HepG2 (cell line): ENCODE results near the gene CLIC5. TPM values are rescaled to one million over a fixed set of nuclear protein-coding genes. Genes with fewer than 3 reads are reported as not detected.

ENCODE experiments used
- ATAC-seq: fragments of 200-7000 bp; cut with Tn5 transposase; 3 replicates; pipeline ENCODE4 v1.9.1; 2020; ENCODE audit warnings: mild to moderate bottlenecking, moderate library complexity
- BruUV-seq: library from RNA; stranded (reverse); fragments of 400-500 nt; replicated peaks from 2 replicates; lab custom pipeline; 2021; lab: Mats Ljungman, UMichigan
- CTCF ChIA-PET: fragments of 300-600 bp; formaldehyde crosslinking; extraction: SDS; loops from one replicate; lab custom pipeline; 2021; ENCODE audit warnings: low total read pairs, inconsistent platforms, low intra/inter-chr PET ratio; lab: Yijun Ruan, JAX
- POLR2A ChIA-PET: fragments of 350-600 bp; sonication (Branson Sonifier 250); formaldehyde crosslinking; loops from one replicate; lab custom pipeline; 2020; ENCODE audit warnings: antibody characterized with exemption, inconsistent platforms; lab: Yijun Ruan, JAX
- DNase-seq: peaks from one replicate; pipeline ENCODE4 v3.0.0-alpha.2; 2015; ENCODE audit warnings: low spot score
- FAIRE-seq: peaks from 3 replicates; lab custom pipeline; 2011; peaks lifted over from hg19 to GRCh38; lab: Jason Lieb, UNC
- H2AFZ ChIP-seq: one replicate; pipeline ENCODE4 v1.6.1; 2011; ENCODE audit warnings: low read length, inconsistent platforms
- H3K27ac ChIP-seq: fragments of 300-600 bp; 3 replicates; pipeline ENCODE4 v1.8.0; 2011; ENCODE audit warnings: mixed run types, mild to moderate bottlenecking, mixed read lengths, low read length, inconsistent platforms; ENCODE audit not compliant: insufficient read depth; ENCODE audit errors: extremely low read length
- H3K27me3 ChIP-seq, 2 experiments: fragments of 200-600 bp in 1 of 2; 2 replicates in 1 of 2; 3 replicates in 1 of 2; pipeline versions ENCODE4 v1.6.0 to v1.8.0; 2011; ENCODE audit warnings: low read length in 2 of 2, mild to moderate bottlenecking in 2 of 2, moderate library complexity in 2 of 2, inconsistent platforms in 1 of 2; ENCODE audit not compliant: insufficient read depth in 2 of 2, control insufficient read depth in 1 of 2
- H3K36me3 ChIP-seq, 2 experiments: fragments of 200-600 bp in 1 of 2; replicated peaks in 1 of 2; 2 replicates in 1 of 2; 3 replicates in 1 of 2; pipeline versions ENCODE4 v1.5.1 to v1.8.0; 2011; ENCODE audit warnings: low read length in 2 of 2, inconsistent platforms in 1 of 2; ENCODE audit not compliant: insufficient read depth in 2 of 2, control insufficient read depth in 1 of 2
- H3K4me1 ChIP-seq: 2 replicates; pipeline ENCODE4 v1.5.1; 2012; ENCODE audit warnings: low read length, inconsistent platforms; ENCODE audit not compliant: insufficient read depth
- H3K4me2 ChIP-seq: 2 replicates; pipeline ENCODE4 v1.6.0; 2011; ENCODE audit warnings: low read depth, low read length, inconsistent platforms
- H3K4me3 ChIP-seq, 3 experiments: fragments of 200-600 bp in 1 of 3; sonication (generic), shearing (Covaris generic) in 1 of 3; replicated peaks in 1 of 3; 2 replicates each; pipeline ENCODE4 v1.5.1; 2011 to 2016; ENCODE audit warnings: low read length in 3 of 3, inconsistent platforms in 2 of 3, low read depth in 2 of 3, mild to moderate bottlenecking in 2 of 3, control low read depth in 1 of 3, mixed read lengths in 1 of 3; ENCODE audit not compliant: insufficient read depth in 1 of 3
- H3K79me2 ChIP-seq: one replicate; pipeline ENCODE4 v1.6.1; 2011; ENCODE audit warnings: low read length, inconsistent platforms; ENCODE audit not compliant: insufficient read depth
- H3K9ac ChIP-seq: 2 replicates; pipeline ENCODE4 v1.6.0; 2011; ENCODE audit warnings: mild to moderate bottlenecking, low read depth, low read length, inconsistent platforms; ENCODE audit not compliant: insufficient read depth
- H3K9me3 ChIP-seq: 2 replicates; pipeline ENCODE4 v1.5.1; 2012; ENCODE audit warnings: mild to moderate bottlenecking, low read length
- H4K20me1 ChIP-seq: 2 replicates; pipeline ENCODE4 v1.6.0; 2011; ENCODE audit warnings: inconsistent platforms, mild to moderate bottlenecking, low read length, moderate library complexity; ENCODE audit not compliant: insufficient read depth
- AGO2 ChIP-seq: fragments of 200-400 bp; formaldehyde crosslinking; optimal IDR thresholded peaks from 2 replicates; pipeline ENCODE3; 2017; ENCODE audit warnings: mild to moderate bottlenecking, low read depth, low read length, moderate library complexity
- HNRNPH1 ChIP-seq: fragments of 200-400 bp; formaldehyde crosslinking; optimal IDR thresholded peaks from 2 replicates; pipeline ENCODE3; 2017; ENCODE audit warnings: mild to moderate bottlenecking, low read depth, low read length
- LBX2 ChIP-seq: sonication (generic); formaldehyde crosslinking; IDR thresholded peaks from 2 replicates; pipeline ENCODE4 v1.5.0; 2020; ENCODE audit warnings: missing genetic modification reagents, mild to moderate bottlenecking, borderline replicate concordance
- POLR2AphosphoS5 ChIP-seq: IDR thresholded peaks from 2 replicates; pipeline ENCODE4 v1.6.1; 2012; ENCODE audit warnings: low read depth, low read length
- TAF15 ChIP-seq: fragments of 200-400 bp; formaldehyde crosslinking; IDR thresholded peaks from one replicate; pipeline ENCODE4 v1.6.1; 2018; ENCODE audit warnings: mild to moderate bottlenecking, low read depth, low read length; ENCODE audit not compliant: poor library complexity, severe bottlenecking
- ZBTB4 ChIP-seq: sonication (generic); formaldehyde crosslinking; IDR thresholded peaks from 2 replicates; pipeline ENCODE4 v1.4.0; 2020; ENCODE audit warnings: missing genetic modification reagents, mild to moderate bottlenecking, borderline replicate concordance
- ZFP1 ChIP-seq: IDR thresholded peaks from 2 replicates; pipeline ENCODE4 v1.6.1; 2016
- ZNF232 ChIP-seq: sonication (generic); formaldehyde crosslinking; IDR thresholded peaks from 2 replicates; pipeline ENCODE4 v1.4.0; 2020; ENCODE audit warnings: missing genetic modification reagents, borderline replicate concordance
- ZNF501 ChIP-seq: sonication (generic); formaldehyde crosslinking; IDR thresholded peaks from 2 replicates; pipeline ENCODE4 v1.5.1; 2020; ENCODE audit warnings: mild to moderate bottlenecking, moderate library complexity, missing genetic modification reagents
- ZNF703 ChIP-seq: sonication (generic); formaldehyde crosslinking; IDR thresholded peaks from 2 replicates; pipeline ENCODE4 v1.5.1; 2020; ENCODE audit warnings: missing genetic modification reagents, mild to moderate bottlenecking, moderate library complexity, borderline replicate concordance
- WGBS: methylation state at CpG from one replicate; pipeline ENCODE4 v1.1.6; 2017; ENCODE audit warnings: low lambda C conversion rate; 5-methylcytosine and 5-hydroxymethylcytosine counted together
- in situ Hi-C: cut with HindIII; loops from 2 replicates; pipeline ENCODE4 v1.10.0; 2017; ENCODE audit warnings: low pct_unique_long_range_greater_than_20kb; ENCODE audit not compliant: extremely low pct_ligation_motif_present
- intact Hi-C: fragments of 100-400 bp; cut with micrococcal nuclease; formaldehyde crosslinking; loops from one replicate; pipeline ENCODE4 v1.10.0; 2022; ENCODE audit not compliant: unreplicated experiment
- polyA plus RNA-seq, 8 experiments: library from polyadenylated mRNA; depleted of rRNA in 3 of 8; stranded (reverse) in 7 of 8; unstranded in 1 of 8; fragments of >200 nt; fragmentation: Illumina TruSeq in 4 of 8; extraction: Trizol in 4 of 8; gene quantifications; 2 replicates each; pipeline versions ENCODE4 v1.2.1 to v1.2.3, GENCODE V29; 2011 to 2016; ENCODE audit warnings: low read depth in 4 of 8, missing spikeins in 1 of 8, mixed read lengths in 1 of 8; ENCODE audit not compliant: insufficient read depth in 1 of 8
- total RNA-seq, 5 experiments: library from RNA; depleted of rRNA; stranded (reverse); fragments of >200 nt; fragmentation: Illumina TruSeq; extraction: Trizol; gene quantifications; 2 replicates each; pipeline ENCODE4 v1.2.3, GENCODE V29; 2016; ENCODE audit warnings: low read depth in 1 of 5
- TF ChIP-seq, protein P1 (sequence below): sonication (generic); formaldehyde crosslinking; IDR thresholded peaks from 2 replicates; pipeline ENCODE4 v1.4.0; 2020; ENCODE audit warnings: missing genetic modification reagents, mild to moderate bottlenecking, borderline replicate concordance
- TF ChIP-seq, protein P2 (sequence below): sonication (generic); formaldehyde crosslinking; IDR thresholded peaks from 2 replicates; pipeline ENCODE4 v1.4.0; 2020; ENCODE audit warnings: mild to moderate bottlenecking, missing genetic modification reagents, borderline replicate concordance
- TF ChIP-seq, protein P3 (sequence below): IDR thresholded peaks from 2 replicates; pipeline ENCODE4 v1.6.1; 2012; ENCODE audit warnings: low read depth, low read length, improper control_type of control experiment

CLIC5 gene
- total and polyA plus RNA-seq, 2 of the 13 experiments (the other 11 are each of a cell fraction or from before 2014, with no cell fraction given), result not detected

DNA sequence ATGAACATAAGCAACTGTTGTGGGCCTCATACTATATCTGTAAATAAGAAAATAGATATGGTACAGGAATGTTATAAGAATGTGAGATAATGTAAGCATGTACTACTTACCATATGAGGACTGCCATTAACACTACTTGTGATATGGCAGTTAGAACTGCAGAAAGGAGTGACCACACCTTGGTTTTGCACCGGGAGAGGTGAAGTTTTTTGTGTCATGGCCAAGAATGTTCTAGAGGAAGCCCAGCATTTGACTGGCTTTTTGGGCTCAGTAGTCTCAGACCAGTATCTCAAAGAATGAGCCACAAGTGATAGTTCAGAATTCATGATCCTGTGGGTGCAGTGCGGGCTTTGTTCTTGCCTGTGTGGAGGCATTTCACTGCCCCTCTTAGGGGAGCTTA is 123.5 kb downstream of the CLIC5 start:
- intact Hi-C loops, result no loop called here
- H3K79me2 ChIP-seq, result no peaks in the 10 kb centered on the region
- DNase-seq (no peak), FAIRE-seq (no peak), ATAC-seq (no peak)
- BruUV-seq, result no TSS peak
- ChIA-PET POLR2A (no interaction called here), CTCF (no interaction called here)
- in situ Hi-C loops, result no loop called here
- H3K27ac ChIP-seq, result no peak overlapping the region
- no peaks in the 10 kb centered on the region for H3K36me3 ChIP-seq
- no peak overlapping the region for H3K9ac ChIP-seq
- H3K4me3 ChIP-seq, result no peak overlapping the region
- H3K9me3 ChIP-seq, result no peaks in the 10 kb centered on the region
- whole genome bisulfite sequencing, result 28% methylated on average over 2 of the region's 2 CpGs
- no peaks in the 10 kb centered on the region for H4K20me1 ChIP-seq
- H3K4me1 ChIP-seq, result no peaks in the 10 kb centered on the region
- no peaks in the 10 kb centered on the region for H3K27me3 ChIP-seq
- no peak overlapping the region for H2AFZ ChIP-seq
- no peak overlapping the region for H3K4me2 ChIP-seq
- no peak for TF ChIP-seq ZFP1 (CRISPR knock-in tag)
- no peak for TF ChIP-seq TAF15
- TF ChIP-seq, protein P1, sequence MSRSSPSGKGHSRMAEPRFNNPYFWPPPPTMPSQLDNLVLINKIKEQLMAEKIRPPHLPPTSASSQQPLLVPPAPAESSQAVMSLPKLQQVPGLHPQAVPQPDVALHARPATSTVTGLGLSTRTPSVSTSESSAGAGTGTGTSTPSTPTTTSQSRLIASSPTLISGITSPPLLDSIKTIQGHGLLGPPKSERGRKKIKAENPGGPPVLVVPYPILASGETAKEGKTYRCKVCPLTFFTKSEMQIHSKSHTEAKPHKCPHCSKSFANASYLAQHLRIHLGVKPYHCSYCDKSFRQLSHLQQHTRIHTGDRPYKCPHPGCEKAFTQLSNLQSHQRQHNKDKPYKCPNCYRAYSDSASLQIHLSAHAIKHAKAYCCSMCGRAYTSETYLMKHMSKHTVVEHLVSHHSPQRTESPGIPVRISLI, result no peak
- TF ChIP-seq, protein P2, sequence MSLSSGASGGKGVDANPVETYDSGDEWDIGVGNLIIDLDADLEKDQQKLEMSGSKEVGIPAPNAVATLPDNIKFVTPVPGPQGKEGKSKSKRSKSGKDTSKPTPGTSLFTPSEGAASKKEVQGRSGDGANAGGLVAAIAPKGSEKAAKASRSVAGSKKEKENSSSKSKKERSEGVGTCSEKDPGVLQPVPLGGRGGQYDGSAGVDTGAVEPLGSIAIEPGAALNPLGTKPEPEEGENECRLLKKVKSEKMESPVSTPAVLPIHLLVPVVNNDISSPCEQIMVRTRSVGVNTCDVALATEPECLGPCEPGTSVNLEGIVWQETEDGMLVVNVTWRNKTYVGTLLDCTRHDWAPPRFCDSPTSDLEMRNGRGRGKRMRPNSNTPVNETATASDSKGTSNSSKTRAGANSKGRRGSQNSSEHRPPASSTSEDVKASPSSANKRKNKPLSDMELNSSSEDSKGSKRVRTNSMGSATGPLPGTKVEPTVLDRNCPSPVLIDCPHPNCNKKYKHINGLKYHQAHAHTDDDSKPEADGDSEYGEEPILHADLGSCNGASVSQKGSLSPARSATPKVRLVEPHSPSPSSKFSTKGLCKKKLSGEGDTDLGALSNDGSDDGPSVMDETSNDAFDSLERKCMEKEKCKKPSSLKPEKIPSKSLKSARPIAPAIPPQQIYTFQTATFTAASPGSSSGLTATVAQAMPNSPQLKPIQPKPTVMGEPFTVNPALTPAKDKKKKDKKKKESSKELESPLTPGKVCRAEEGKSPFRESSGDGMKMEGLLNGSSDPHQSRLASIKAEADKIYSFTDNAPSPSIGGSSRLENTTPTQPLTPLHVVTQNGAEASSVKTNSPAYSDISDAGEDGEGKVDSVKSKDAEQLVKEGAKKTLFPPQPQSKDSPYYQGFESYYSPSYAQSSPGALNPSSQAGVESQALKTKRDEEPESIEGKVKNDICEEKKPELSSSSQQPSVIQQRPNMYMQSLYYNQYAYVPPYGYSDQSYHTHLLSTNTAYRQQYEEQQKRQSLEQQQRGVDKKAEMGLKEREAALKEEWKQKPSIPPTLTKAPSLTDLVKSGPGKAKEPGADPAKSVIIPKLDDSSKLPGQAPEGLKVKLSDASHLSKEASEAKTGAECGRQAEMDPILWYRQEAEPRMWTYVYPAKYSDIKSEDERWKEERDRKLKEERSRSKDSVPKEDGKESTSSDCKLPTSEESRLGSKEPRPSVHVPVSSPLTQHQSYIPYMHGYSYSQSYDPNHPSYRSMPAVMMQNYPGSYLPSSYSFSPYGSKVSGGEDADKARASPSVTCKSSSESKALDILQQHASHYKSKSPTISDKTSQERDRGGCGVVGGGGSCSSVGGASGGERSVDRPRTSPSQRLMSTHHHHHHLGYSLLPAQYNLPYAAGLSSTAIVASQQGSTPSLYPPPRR (CRISPR knock-in tag), result no peak
- no peak for TF ChIP-seq ZNF501
- TF ChIP-seq, protein P3, sequence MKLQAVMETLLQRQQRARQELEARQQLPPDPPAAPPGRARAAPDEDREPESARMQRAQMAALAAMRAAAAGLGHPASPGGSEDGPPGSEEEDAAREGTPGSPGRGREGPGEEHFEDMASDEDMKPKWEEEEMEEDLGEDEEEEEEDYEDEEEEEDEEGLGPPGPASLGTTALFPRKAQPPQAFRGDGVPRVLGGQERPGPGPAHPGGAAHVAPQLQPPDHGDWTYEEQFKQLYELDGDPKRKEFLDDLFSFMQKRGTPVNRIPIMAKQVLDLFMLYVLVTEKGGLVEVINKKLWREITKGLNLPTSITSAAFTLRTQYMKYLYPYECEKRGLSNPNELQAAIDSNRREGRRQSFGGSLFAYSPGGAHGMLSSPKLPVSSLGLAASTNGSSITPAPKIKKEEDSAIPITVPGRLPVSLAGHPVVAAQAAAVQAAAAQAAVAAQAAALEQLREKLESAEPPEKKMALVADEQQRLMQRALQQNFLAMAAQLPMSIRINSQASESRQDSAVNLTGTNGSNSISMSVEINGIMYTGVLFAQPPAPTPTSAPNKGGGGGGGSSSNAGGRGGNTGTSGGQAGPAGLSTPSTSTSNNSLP, result no peak
- no peak for TF ChIP-seq ZNF232 (CRISPR knock-in tag)
- no peak for TF ChIP-seq HNRNPH1
- no peak for TF ChIP-seq ZBTB4 (CRISPR knock-in tag)
- no peak for TF ChIP-seq AGO2
- no peak for TF ChIP-seq ZNF703 (CRISPR knock-in tag)
- no peak for TF ChIP-seq POLR2AphosphoS5
- TF ChIP-seq LBX2, result no peak
